Activated effector memory CD4-positive, alpha-beta T cell treated with anti-CD3 and anti-CD28 coated beads, Interleukin-2, amount 50 U/mL, for 16 hours (primary cell): Measurements from ENCODE around the gene EPB41.
"Not testable (repeated sequence)": the region's sequence is repeated elsewhere in the genome, so short reads cannot be mapped to it uniquely, and the experiment has no call there.

Source experiments
- DNase-seq: peaks from one replicate; pipeline ENCODE4 v3.0.0-alpha.2; 2020

Gene EPB41

GRCh38 chr1:29056256-29056655 lies 141.9 kb downstream of the EPB41 start:
- DNase-seq, result no peak

GRCh38 chr1:29057700-29058099 lies 143.3 kb downstream of the EPB41 start:
- no peak for DNase-seq

- DNase-seq, result no peak
Measured at GRCh38 chr1:29062157-29062942, 148.0 kb downstream of the EPB41 start.

- DNase-seq, result no peak
Measured at GRCh38 chr1:29064064-29064463, 149.7 kb downstream of the EPB41 start.

GRCh38 chr1:29077155-29077554 lies 162.8 kb downstream of the EPB41 start:
- DNase-seq, result no peak

- DNase-seq, result not testable (repeated sequence)
Measured at GRCh38 chr1:29079916-29080629, 165.7 kb downstream of the EPB41 start.

- DNase-seq, result no peak
Measured at GRCh38 chr1:29081201-29081600, 166.8 kb downstream of the EPB41 start.

GRCh38 chr1:29082519-29082918 lies 168.2 kb downstream of the EPB41 start:
- DNase-seq, result no peak

GRCh38 chr1:29083317-29084195 lies 169.2 kb downstream of the EPB41 start:
- no peak for DNase-seq

- no peak for DNase-seq
Measured at GRCh38 chr1:29084196-29084521, 169.8 kb downstream of the EPB41 start.

GRCh38 chr1:29090937-29091618 lies 176.7 kb downstream of the EPB41 start:
- no peak for DNase-seq

- DNase-seq, result not testable (repeated sequence)
Measured at GRCh38 chr1:29092704-29093103, 178.3 kb downstream of the EPB41 start.

GRCh38 chr1:29094433-29094832 lies 180.1 kb downstream of the EPB41 start:
- DNase-seq, result no peak

GRCh38 chr1:29094954-29095353 lies 180.6 kb downstream of the EPB41 start:
- no peak for DNase-seq

GRCh38 chr1:29096231-29096886 lies 182.0 kb downstream of the EPB41 start:
- DNase-seq, result no peak

GRCh38 chr1:29099286-29099685 lies 184.9 kb downstream of the EPB41 start:
- DNase-seq, result no peak

GRCh38 chr1:29100487-29100886 lies 186.1 kb downstream of the EPB41 start:
- no peak for DNase-seq

GRCh38 chr1:29105822-29106221 lies 191.5 kb downstream of the EPB41 start:
- no peak for DNase-seq

GRCh38 chr1:29108041-29108440 lies 193.7 kb downstream of the EPB41 start:
- not testable (repeated sequence) for DNase-seq

- DNase-seq, result no peak
Measured at GRCh38 chr1:29112705-29113412, 198.5 kb downstream of the EPB41 start.

- no peak for DNase-seq
Measured at GRCh38 chr1:29113413-29114117, 199.2 kb downstream of the EPB41 start.
